K562 (cell line): Measurements from ENCODE around the gene DOK3. TPM values are rescaled to one million over a fixed set of nuclear protein-coding genes. Genes with fewer than 3 reads are reported as not detected.
A peak's percentile ranks its signal among the peaks of the same experiment; 100 is the strongest.

Source experiments
- HMGXB4 ChIP-seq: sonication (generic); formaldehyde crosslinking; IDR thresholded peaks from 2 replicates; pipeline ENCODE4 v1.8.1; 2023; ENCODE audit warnings: mild to moderate bottlenecking, missing genetic modification reagents
- LCOR ChIP-seq: sonication (generic); formaldehyde crosslinking; IDR thresholded peaks from 2 replicates; pipeline ENCODE4 v1.8.0; 2022; ENCODE audit warnings: mild to moderate bottlenecking, missing genetic modification reagents
- MED1 ChIP-seq: sonication (generic); formaldehyde crosslinking; IDR thresholded peaks from 2 replicates; pipeline ENCODE4 v1.8.1; 2023; ENCODE audit warnings: missing genetic modification reagents, borderline replicate concordance
- NEUROD1 ChIP-seq: fragments of 150-350 bp; IDR thresholded peaks from 2 replicates; pipeline ENCODE4 v1.6.1; 2014; ENCODE audit warnings: borderline replicate concordance, low read length, low read depth; ENCODE audit not compliant: partially characterized antibody
- NFE2 ChIP-seq: IDR thresholded peaks from 2 replicates; pipeline ENCODE4 v1.6.1; 2014; ENCODE audit warnings: antibody characterized with exemption, low read depth
- PCBP1 ChIP-seq: fragments of 200-400 bp; formaldehyde crosslinking; IDR thresholded peaks from 2 replicates; pipeline ENCODE4 v1.6.1; 2018; ENCODE audit warnings: mild to moderate bottlenecking, low read depth, low read length; ENCODE audit not compliant: poor library complexity, severe bottlenecking
- SMARCB1 ChIP-seq: IDR thresholded peaks from 2 replicates; pipeline ENCODE4 v1.6.1; 2011; ENCODE audit warnings: improper control_type of control experiment, low read depth; ENCODE audit not compliant: insufficient read length
- SMC3 ChIP-seq: conservative IDR thresholded peaks from 2 replicates; pipeline ENCODE4 v1.6.1; 2011; ENCODE audit warnings: low read depth, low read length, improper control_type of control experiment; ENCODE audit not compliant: insufficient read depth
- SP2 ChIP-seq: IDR thresholded peaks from 2 replicates; pipeline ENCODE4 v1.6.1; 2011; ENCODE audit warnings: mild to moderate bottlenecking, low read depth, low read length, moderate library complexity; ENCODE audit not compliant: poor library complexity, severe bottlenecking; ENCODE audit errors: extremely low read depth
- SREBF1 ChIP-seq: fragments of 150-350 bp; IDR thresholded peaks from 2 replicates; pipeline ENCODE4 v1.6.1; 2014; ENCODE audit warnings: antibody characterized with exemption, low read depth, low read length, borderline replicate concordance
- TBL1XR1 ChIP-seq, 2 experiments: IDR thresholded peaks; 2 replicates each; pipeline ENCODE4 v1.6.1; 2012; ENCODE audit warnings: improper control_type of control experiment in 2 of 2, low read length in 2 of 2, mild to moderate bottlenecking in 1 of 2
- TCF3 ChIP-seq: sonication (generic); formaldehyde crosslinking; IDR thresholded peaks from 2 replicates; pipeline ENCODE4 v1.4.0; 2020; ENCODE audit warnings: mild to moderate bottlenecking, missing genetic modification reagents
- TCF7L2 ChIP-seq: fragments of 150-350 bp; IDR thresholded peaks from 2 replicates; pipeline ENCODE4 v1.6.1; 2016; ENCODE audit warnings: low read depth, mild to moderate bottlenecking, low read length, moderate library complexity
- VEZF1 ChIP-seq: fragments of 200-800 bp; sonication (Bioruptor generic); IDR thresholded peaks from 2 replicates; pipeline ENCODE4 v1.6.1; 2017; ENCODE audit warnings: missing genetic modification characterization, missing compliant biosample characterization
- ZFP1 ChIP-seq: fragments of 450-650 bp; formaldehyde crosslinking; IDR thresholded peaks from 2 replicates; pipeline ENCODE4 v1.4.0; 2020; ENCODE audit warnings: mild to moderate bottlenecking, mixed read lengths
- ZFX ChIP-seq: sonication (generic); formaldehyde crosslinking; IDR thresholded peaks from 2 replicates; pipeline ENCODE4 v1.8.0; 2022; ENCODE audit warnings: mild to moderate bottlenecking, missing genetic modification reagents, moderate library complexity
- ZKSCAN1 ChIP-seq: fragments of 150-350 bp; IDR thresholded peaks from 2 replicates; pipeline ENCODE4 v1.6.1; 2016; ENCODE audit warnings: low read depth, low read length
- ZNF431 ChIP-seq: sonication (generic); formaldehyde crosslinking; IDR thresholded peaks from 2 replicates; pipeline ENCODE4 v1.8.0; 2022; ENCODE audit warnings: mild to moderate bottlenecking, missing genetic modification reagents
- ZNF511 ChIP-seq: sonication (generic); formaldehyde crosslinking; IDR thresholded peaks from 2 replicates; pipeline ENCODE4 v1.8.0; 2022; ENCODE audit warnings: mild to moderate bottlenecking, missing genetic modification reagents
- ZNF785 ChIP-seq: fragments of 250-450 bp; sonication (Bioruptor Pico); IDR thresholded peaks from 2 replicates; pipeline ENCODE4 v1.4.0; 2020; ENCODE audit warnings: mild to moderate bottlenecking
- polyA plus RNA-seq, 8 experiments: library from polyadenylated mRNA; depleted of rRNA in 4 of 8; stranded (reverse) in 5 of 8; unstranded in 3 of 8; fragments of >200 nt; fragmentation: Nextera tagmentation in 2 of 8; fragmentation: Illumina TruSeq in 1 of 8; extraction: Ambion mirVana in 2 of 8; extraction: Trizol in 1 of 8; gene quantifications; 2 replicates each; pipeline versions ENCODE4 v1.2.1 to v1.2.3, GENCODE V29; 2011 to 2014; ENCODE audit warnings: inconsistent platforms in 1 of 8, missing spikeins in 1 of 8
- total RNA-seq, 7 experiments: library from RNA; depleted of rRNA in 6 of 7; stranded (reverse); fragments of >200 nt in 6 of 7; fragmentation: Illumina TruSeq in 2 of 7; extraction: Trizol in 2 of 7; gene quantifications; 2 replicates each; pipeline versions ENCODE4 v1.2.1 to v1.2.3, GENCODE V29; 2011 to 2021; ENCODE audit warnings: low replicate concordance in 1 of 7
- TF ChIP-seq, protein P1 (sequence below), 2 experiments: IDR thresholded peaks; 2 replicates each; pipeline ENCODE4 v1.6.1; 2012; ENCODE audit warnings: improper control_type of control experiment in 2 of 2, low read depth in 2 of 2, low read length in 2 of 2, borderline replicate concordance in 1 of 2

The DOK3 gene
- total and polyA plus RNA-seq, 9 of the 15 experiments (the other 6 are each of a cell fraction or from before 2014, with no cell fraction given) = 1.3 to 23.0 (median 8.0) TPM

GRCh38 chr5:177491429-177491945 is 18.1 kb downstream of the DOK3 start (continued):
- TF ChIP-seq, protein P1, sequence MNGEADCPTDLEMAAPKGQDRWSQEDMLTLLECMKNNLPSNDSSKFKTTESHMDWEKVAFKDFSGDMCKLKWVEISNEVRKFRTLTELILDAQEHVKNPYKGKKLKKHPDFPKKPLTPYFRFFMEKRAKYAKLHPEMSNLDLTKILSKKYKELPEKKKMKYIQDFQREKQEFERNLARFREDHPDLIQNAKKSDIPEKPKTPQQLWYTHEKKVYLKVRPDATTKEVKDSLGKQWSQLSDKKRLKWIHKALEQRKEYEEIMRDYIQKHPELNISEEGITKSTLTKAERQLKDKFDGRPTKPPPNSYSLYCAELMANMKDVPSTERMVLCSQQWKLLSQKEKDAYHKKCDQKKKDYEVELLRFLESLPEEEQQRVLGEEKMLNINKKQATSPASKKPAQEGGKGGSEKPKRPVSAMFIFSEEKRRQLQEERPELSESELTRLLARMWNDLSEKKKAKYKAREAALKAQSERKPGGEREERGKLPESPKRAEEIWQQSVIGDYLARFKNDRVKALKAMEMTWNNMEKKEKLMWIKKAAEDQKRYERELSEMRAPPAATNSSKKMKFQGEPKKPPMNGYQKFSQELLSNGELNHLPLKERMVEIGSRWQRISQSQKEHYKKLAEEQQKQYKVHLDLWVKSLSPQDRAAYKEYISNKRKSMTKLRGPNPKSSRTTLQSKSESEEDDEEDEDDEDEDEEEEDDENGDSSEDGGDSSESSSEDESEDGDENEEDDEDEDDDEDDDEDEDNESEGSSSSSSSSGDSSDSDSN (IDR thresholded peaks at IDR 0.05; ENCODE audit: borderline replicate concordance in 1 of 2, low read depth in 2 of 2, low read length in 2 of 2) = no peak
- TF ChIP-seq SMARCB1 (peak; percentile 45), SP2 (no peak), TCF7L2 (no peak), NFE2 (no peak), TBL1XR1 (IDR thresholded peaks at IDR 0.05; ENCODE audit: low read length in 2 of 2) (peak; percentile 30 to 70; a peak in 2 of 4 replicates), HMGXB4 (CRISPR knock-in tag) (peak; percentile 85; the same call in 1 of the 2 replicates), ZNF511 (CRISPR knock-in tag) (peak; percentile 19; the same call in 1 of the 2 replicates), ZNF785 (CRISPR knock-in tag) (no peak), NEUROD1 (peak; percentile 37), ZFX (CRISPR knock-in tag) (0 out of 2 replicates have a peak, but pooled peaks have one; percentile 42), LCOR (CRISPR knock-in tag) (peak; percentile 73; the same call in 1 of the 2 replicates), VEZF1 (CRISPR knock-in tag) (peak; percentile 92), PCBP1 (peak; percentile 13), ZKSCAN1 (peak; percentile 34; the same call in 1 of the 2 replicates), MED1 (CRISPR knock-in tag) (no peak), TCF3 (CRISPR knock-in tag) (peak; percentile 39), SREBF1 (no peak), SMC3 (peak; percentile 86), ZNF431 (CRISPR knock-in tag) (no peak), ZFP1 (no peak)
